SK-N-SH (cell line): ENCODE measurements around the gene TBKBP1.

Source experiments
- ELF1 ChIP-seq: IDR thresholded peaks from 2 replicates; pipeline ENCODE4 v1.4.0; 2012
- EP300 ChIP-seq, 2 experiments: IDR thresholded peaks; 2 replicates each; pipeline versions ENCODE4 v1.4.0 to v1.6.1; 2012; ENCODE audit warnings: borderline replicate concordance in 1 of 2, low read depth in 1 of 2, low read length in 1 of 2
- POLR2AphosphoS5 ChIP-seq: IDR thresholded peaks from 2 replicates; pipeline ENCODE4 v1.6.1; 2012; ENCODE audit warnings: low read depth, low read length
- RAD21 ChIP-seq: IDR thresholded peaks from 2 replicates; pipeline ENCODE4 v1.6.1; 2012; ENCODE audit warnings: mild to moderate bottlenecking, low read length
- TF ChIP-seq, protein P1 (sequence below): IDR thresholded peaks from 2 replicates; pipeline ENCODE4 v1.6.1; 2012; ENCODE audit warnings: mild to moderate bottlenecking, low read depth, low read length, moderate library complexity
- TF ChIP-seq, protein P2 (sequence below): fragments of 200-600 bp; sonication (generic); IDR thresholded peaks from 2 replicates; pipeline ENCODE4 v1.6.1; 2017; ENCODE audit warnings: antibody characterized with exemption, mild to moderate bottlenecking, moderate library complexity
- TF ChIP-seq, protein P3 (sequence below): IDR thresholded peaks from 2 replicates; pipeline ENCODE4; 2012

DNA sequence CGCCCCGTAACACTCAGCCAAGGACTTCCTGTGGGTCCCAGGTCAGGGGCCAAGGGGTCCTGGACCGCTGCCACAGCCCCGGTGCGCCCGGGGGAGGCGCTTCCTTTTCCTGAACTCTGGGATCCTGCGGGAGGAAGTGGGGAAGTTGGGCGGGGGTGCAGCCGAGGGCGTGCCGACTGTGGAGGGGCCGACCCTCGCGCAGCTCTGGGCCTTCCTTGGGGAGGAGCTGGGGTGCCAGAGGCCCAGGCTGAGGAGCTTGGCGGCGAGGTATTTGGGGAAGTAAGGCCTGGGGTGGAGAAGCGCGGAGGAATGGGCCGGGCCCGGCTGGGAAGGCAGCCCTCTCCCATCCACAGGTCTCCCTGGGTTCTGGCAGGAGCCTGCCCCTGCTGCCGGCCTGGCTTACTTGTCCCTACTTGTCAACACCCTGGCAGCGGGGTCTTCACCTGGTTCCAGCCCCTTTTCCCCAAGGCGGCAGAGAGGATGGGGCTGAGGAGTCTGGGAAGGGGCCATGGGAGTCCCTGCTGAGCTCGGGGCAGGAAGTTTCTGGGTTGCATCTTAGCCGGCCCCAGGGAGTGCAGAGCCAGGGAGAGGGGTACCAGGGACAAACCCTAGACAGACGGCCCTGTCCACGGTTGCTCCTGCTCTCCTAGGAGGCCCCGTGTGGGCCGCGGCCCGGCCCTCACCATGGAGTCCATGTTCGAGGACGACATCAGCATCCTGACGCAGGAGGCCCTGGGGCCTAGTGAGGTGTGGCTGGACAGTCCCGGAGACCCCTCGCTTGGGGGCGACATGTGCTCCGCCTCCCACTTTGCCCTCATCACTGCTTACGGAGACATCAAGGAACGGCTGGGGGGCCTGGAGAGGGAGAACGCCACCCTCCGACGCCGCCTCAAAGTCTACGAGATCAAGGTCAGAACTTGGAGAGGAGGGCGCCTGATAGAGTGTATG, 1.7 kb downstream of the TBKBP1 start:
- TF ChIP-seq, protein P1, sequence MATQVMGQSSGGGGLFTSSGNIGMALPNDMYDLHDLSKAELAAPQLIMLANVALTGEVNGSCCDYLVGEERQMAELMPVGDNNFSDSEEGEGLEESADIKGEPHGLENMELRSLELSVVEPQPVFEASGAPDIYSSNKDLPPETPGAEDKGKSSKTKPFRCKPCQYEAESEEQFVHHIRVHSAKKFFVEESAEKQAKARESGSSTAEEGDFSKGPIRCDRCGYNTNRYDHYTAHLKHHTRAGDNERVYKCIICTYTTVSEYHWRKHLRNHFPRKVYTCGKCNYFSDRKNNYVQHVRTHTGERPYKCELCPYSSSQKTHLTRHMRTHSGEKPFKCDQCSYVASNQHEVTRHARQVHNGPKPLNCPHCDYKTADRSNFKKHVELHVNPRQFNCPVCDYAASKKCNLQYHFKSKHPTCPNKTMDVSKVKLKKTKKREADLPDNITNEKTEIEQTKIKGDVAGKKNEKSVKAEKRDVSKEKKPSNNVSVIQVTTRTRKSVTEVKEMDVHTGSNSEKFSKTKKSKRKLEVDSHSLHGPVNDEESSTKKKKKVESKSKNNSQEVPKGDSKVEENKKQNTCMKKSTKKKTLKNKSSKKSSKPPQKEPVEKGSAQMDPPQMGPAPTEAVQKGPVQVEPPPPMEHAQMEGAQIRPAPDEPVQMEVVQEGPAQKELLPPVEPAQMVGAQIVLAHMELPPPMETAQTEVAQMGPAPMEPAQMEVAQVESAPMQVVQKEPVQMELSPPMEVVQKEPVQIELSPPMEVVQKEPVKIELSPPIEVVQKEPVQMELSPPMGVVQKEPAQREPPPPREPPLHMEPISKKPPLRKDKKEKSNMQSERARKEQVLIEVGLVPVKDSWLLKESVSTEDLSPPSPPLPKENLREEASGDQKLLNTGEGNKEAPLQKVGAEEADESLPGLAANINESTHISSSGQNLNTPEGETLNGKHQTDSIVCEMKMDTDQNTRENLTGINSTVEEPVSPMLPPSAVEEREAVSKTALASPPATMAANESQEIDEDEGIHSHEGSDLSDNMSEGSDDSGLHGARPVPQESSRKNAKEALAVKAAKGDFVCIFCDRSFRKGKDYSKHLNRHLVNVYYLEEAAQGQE = no peak
- TF ChIP-seq RAD21 (no peak), EP300 (IDR thresholded peaks at IDR 0.05; ENCODE audit: borderline replicate concordance in 1 of 2, low read depth in 1 of 2, low read length in 1 of 2) (no peak), ELF1 (no peak), POLR2AphosphoS5 (no peak)
- TF ChIP-seq, protein P2, sequence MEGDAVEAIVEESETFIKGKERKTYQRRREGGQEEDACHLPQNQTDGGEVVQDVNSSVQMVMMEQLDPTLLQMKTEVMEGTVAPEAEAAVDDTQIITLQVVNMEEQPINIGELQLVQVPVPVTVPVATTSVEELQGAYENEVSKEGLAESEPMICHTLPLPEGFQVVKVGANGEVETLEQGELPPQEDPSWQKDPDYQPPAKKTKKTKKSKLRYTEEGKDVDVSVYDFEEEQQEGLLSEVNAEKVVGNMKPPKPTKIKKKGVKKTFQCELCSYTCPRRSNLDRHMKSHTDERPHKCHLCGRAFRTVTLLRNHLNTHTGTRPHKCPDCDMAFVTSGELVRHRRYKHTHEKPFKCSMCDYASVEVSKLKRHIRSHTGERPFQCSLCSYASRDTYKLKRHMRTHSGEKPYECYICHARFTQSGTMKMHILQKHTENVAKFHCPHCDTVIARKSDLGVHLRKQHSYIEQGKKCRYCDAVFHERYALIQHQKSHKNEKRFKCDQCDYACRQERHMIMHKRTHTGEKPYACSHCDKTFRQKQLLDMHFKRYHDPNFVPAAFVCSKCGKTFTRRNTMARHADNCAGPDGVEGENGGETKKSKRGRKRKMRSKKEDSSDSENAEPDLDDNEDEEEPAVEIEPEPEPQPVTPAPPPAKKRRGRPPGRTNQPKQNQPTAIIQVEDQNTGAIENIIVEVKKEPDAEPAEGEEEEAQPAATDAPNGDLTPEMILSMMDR = no peak
- TF ChIP-seq, protein P3, sequence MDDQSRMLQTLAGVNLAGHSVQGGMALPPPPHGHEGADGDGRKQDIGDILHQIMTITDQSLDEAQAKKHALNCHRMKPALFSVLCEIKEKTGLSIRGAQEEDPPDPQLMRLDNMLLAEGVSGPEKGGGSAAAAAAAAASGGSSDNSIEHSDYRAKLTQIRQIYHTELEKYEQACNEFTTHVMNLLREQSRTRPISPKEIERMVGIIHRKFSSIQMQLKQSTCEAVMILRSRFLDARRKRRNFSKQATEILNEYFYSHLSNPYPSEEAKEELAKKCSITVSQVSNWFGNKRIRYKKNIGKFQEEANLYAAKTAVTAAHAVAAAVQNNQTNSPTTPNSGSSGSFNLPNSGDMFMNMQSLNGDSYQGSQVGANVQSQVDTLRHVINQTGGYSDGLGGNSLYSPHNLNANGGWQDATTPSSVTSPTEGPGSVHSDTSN = no peak
